ENCODE data around the gene MAN2C1. TPM values are rescaled to one million over a fixed set of nuclear protein-coding genes. Genes with fewer than 3 reads are reported as not detected.

MAN2C1 gene
- total RNA-seq (100 to 1,000 TPM in 3 of 6 donors, 10 to 100 TPM in 3; 63.7 to 115 (median 91.1) TPM), polyA plus RNA-seq (100 to 1,000 TPM; 430 to 509 TPM)

GRCh38 chr15:75367913-75368688 lies at the start of gene MAN2C1:
Gene MAN2C1, minus strand, starts transcription at chr15:75368607. Its CDS starts 24 bp downstream, at chr15:75368583.
- no peak for FAIRE-seq
- DNase-seq = peak; percentile 97 to 99 (median 97)
- Histone ChIP-seq H3K9me3 (no peaks in the 10 kb centered on the region), H3K27me3 (no peaks in the 10 kb centered on the region), H3K36me3 (peaks cover 0 to 8% (median 7%) of the 10 kb centered on the region in 3 donors), H3K27ac (peak within 1 kb of the TSS; percentile 90 to 99 (median 94)), H3K4me1 (peaks cover 6 to 17% (median 10%) of the 10 kb centered on the region in 3 donors), H3K4me3 (peak within 1 kb of the TSS; percentile 51 to 82 (median 78))
- TF ChIP-seq, protein P1, sequence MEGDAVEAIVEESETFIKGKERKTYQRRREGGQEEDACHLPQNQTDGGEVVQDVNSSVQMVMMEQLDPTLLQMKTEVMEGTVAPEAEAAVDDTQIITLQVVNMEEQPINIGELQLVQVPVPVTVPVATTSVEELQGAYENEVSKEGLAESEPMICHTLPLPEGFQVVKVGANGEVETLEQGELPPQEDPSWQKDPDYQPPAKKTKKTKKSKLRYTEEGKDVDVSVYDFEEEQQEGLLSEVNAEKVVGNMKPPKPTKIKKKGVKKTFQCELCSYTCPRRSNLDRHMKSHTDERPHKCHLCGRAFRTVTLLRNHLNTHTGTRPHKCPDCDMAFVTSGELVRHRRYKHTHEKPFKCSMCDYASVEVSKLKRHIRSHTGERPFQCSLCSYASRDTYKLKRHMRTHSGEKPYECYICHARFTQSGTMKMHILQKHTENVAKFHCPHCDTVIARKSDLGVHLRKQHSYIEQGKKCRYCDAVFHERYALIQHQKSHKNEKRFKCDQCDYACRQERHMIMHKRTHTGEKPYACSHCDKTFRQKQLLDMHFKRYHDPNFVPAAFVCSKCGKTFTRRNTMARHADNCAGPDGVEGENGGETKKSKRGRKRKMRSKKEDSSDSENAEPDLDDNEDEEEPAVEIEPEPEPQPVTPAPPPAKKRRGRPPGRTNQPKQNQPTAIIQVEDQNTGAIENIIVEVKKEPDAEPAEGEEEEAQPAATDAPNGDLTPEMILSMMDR (IDR thresholded peaks at IDR 0.05) = peak; percentile 33 to 61 (median 46)
- ATAC-seq = peak; percentile 94 to 97 (median 94)
- WGBS, 2 donors = 0 to 1% methylated on average over 45 to 67 of the region's 67 CpGs
- intact Hi-C loops (cut with DNase I) = loop anchor here in 2 of 3 donors (5.0 to 10.0 kb wide), 2 partner anchors 314 to 317 kb away; no protein-coding TSS in a partner anchor

- H3K9me3 ChIP-seq = no peaks in the 10 kb centered on the region
- peaks cover 0 to 7% (median 0%) of the 10 kb centered on the region in 3 donors for H3K4me1 ChIP-seq
- FAIRE-seq (no peak), ATAC-seq (no peak), DNase-seq (no peak)
- no peak overlapping the region for H3K4me3 ChIP-seq
- 98 to 100% methylated on average over 1 of the region's 1 CpG for WGBS, 2 donors
- intact Hi-C loops (cut with DNase I) = no loop called here
- no peak overlapping the region for H3K27ac ChIP-seq
- H3K36me3 ChIP-seq = peaks cover 0 to 19% (median 14%) of the 10 kb centered on the region in 3 donors
- TF ChIP-seq, protein P1 (IDR thresholded peaks at IDR 0.05) = no peak
- no peaks in the 10 kb centered on the region for H3K27me3 ChIP-seq
Observed at GRCh38 chr15:75416584-75416983, 48.2 kb upstream of the MAN2C1 start.

DNA sequence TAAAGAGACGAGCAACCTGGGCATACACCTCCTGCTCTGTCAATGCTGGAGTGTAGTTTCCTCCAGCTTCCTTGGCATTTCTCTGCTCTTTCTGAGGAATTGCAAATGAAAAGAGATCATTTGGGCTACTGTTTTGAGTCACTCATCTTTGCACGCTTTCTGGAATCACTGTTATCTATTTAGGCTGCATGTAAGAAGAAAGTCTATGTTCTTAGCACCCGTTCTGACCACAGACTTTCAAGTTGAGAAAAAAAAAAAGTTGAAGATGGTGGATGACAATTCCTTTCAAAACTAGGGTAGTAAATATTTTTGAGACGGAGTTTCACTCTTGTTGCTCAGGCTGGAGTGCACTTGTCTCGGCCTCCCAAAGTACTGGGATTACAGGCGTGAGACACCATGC lies 41.8 kb upstream of the MAN2C1 start:
- ATAC-seq = no peak
- Histone ChIP-seq H3K9me3 (no peaks in the 10 kb centered on the region), H3K27me3 (no peaks in the 10 kb centered on the region), H3K27ac (no peak overlapping the region), H3K4me1 (no peaks in the 10 kb centered on the region), H3K36me3 (peaks cover 0 to 60% (median 40%) of the 10 kb centered on the region in 3 donors), H3K4me3 (no peak overlapping the region)
- TF ChIP-seq, protein P1 (IDR thresholded peaks at IDR 0.05) = no peak
- intact Hi-C loops (cut with DNase I) = no loop called here
- FAIRE-seq = no peak
- WGBS, 2 donors = 93 to 94% methylated on average over 6 of the region's 6 CpGs
- DNase-seq = no peak

GRCh38 chr15:75407083-75407482 lies 38.7 kb upstream of the MAN2C1 start:
- H3K27me3 ChIP-seq = no peaks in the 10 kb centered on the region
- FAIRE-seq (no peak), ATAC-seq (no peak), DNase-seq (no peak)
- no peaks in the 10 kb centered on the region for H3K9me3 ChIP-seq
- H3K36me3 ChIP-seq = peaks cover 0 to 59% (median 37%) of the 10 kb centered on the region in 3 donors
- TF ChIP-seq, protein P1 (IDR thresholded peaks at IDR 0.05) = no peak
- H3K4me1 ChIP-seq = no peaks in the 10 kb centered on the region
- intact Hi-C loops (cut with DNase I) = no loop called here
- 76 to 88% methylated on average over 1 of the region's 1 CpG for WGBS, 2 donors
- no peak overlapping the region for H3K4me3 ChIP-seq
- no peak overlapping the region for H3K27ac ChIP-seq

- no peaks in the 10 kb centered on the region for H3K4me1 ChIP-seq
- no peak overlapping the region for H3K27ac ChIP-seq
- no peak overlapping the region for H3K4me3 ChIP-seq
- 86 to 92% methylated on average over 2 of the region's 2 CpGs for WGBS, 2 donors
- H3K9me3 ChIP-seq = no peaks in the 10 kb centered on the region
- TF ChIP-seq, protein P1 (IDR thresholded peaks at IDR 0.05) = no peak
- H3K36me3 ChIP-seq = peaks cover 0 to 51% (median 25%) of the 10 kb centered on the region in 3 donors
- intact Hi-C loops (cut with DNase I) = no loop called here
- no peaks in the 10 kb centered on the region for H3K27me3 ChIP-seq
- no peak for FAIRE-seq
- ATAC-seq = no peak
- no peak for DNase-seq
Observed at GRCh38 chr15:75403892-75404291, 35.5 kb upstream of the MAN2C1 start.
